ENCODE results near the gene C7orf25.
"Not testable (repeated sequence)": the region's sequence is repeated elsewhere in the genome, so short reads cannot be mapped to it uniquely, and the experiment has no call there.

Gene C7orf25

GRCh38 chr7:42930889-42931288, 19.0 kb upstream of the C7orf25 start:
- in situ Hi-C loops (cut with MboI; ENCODE audit: low sequenced_read_pairs), result no loop called here

DNA sequence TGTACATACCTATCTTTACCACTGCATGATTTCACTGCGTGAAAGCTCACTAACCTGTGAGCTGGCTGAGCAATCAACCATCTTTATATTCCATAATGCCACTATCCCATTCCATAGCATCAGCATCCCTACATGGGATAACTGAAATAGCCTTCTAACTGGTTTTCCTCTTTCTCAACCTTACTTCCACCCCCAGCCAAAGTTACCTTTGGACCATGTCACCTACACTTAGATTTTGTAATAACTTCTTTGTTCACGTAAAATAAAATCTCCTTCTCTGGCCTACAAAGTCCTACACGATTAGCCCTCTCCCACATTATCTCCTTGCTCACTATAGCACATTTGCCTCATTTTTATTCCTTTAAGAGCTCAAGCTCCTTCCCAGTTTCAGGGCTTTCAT, 17.6 kb upstream of the C7orf25 start:
- in situ Hi-C loops (cut with MboI; ENCODE audit: low sequenced_read_pairs), result no loop called here

DNA sequence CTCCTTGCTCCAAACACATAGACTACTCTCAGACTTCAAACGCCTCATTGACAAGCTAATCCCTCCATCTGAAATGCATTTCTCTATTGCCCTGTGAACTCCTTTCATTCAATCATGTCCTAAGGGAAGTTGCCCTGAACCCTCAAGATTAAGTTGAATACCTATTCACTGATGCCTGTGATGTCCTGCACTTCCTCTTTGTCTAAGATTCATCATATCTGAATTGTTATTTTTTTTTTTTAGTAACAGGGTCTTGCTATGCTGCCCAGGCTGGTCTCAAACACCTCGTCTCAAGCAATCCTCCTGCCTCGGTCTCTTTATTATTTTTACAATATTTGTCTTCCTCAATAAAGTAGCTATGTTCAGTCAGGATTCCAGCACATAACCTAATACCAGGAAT, 16.9 kb upstream of the C7orf25 start:
- in situ Hi-C loops (cut with MboI; ENCODE audit: low sequenced_read_pairs), result no loop called here

DNA sequence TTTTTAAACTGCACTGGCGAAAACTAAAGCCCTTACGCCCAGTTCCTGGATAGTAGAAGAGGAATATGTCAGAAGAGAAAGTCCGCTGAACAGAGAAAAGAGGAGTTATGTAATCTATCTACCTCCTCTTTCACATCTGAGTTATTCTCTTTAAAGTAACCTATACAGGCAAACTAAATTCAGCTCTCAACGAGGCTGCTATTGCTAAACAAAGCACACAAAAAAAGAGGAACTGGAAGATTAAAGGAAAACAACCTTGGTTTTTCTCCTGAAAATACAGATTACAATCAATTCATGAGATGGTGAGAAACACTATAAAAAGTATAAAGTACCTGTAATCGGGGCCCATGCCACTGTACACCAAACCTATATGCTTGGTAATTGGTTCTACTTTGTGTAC, 14.3 kb upstream of the C7orf25 start:
- in situ Hi-C loops (cut with MboI; ENCODE audit: low sequenced_read_pairs), result no loop called here

DNA sequence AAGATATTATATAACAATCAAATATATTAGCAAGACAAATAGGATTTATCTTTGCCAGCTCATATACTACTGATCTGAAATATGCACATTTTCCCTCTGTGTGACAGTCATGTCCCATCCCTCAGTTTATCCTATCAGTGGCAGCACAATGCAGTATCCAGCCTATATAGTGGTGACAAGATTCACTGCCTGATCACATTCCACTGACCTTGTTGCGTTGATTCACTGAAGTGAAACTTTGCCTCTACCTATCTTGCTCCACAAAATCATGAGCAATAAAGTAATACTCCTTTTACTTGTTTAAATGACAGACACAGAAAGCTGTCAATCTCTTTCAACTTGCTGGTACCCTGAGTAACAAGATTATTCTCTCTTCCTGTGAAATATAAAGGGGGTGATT, 13.8 kb upstream of the C7orf25 start:
- in situ Hi-C loops (cut with MboI; ENCODE audit: low sequenced_read_pairs), result no loop called here

DNA sequence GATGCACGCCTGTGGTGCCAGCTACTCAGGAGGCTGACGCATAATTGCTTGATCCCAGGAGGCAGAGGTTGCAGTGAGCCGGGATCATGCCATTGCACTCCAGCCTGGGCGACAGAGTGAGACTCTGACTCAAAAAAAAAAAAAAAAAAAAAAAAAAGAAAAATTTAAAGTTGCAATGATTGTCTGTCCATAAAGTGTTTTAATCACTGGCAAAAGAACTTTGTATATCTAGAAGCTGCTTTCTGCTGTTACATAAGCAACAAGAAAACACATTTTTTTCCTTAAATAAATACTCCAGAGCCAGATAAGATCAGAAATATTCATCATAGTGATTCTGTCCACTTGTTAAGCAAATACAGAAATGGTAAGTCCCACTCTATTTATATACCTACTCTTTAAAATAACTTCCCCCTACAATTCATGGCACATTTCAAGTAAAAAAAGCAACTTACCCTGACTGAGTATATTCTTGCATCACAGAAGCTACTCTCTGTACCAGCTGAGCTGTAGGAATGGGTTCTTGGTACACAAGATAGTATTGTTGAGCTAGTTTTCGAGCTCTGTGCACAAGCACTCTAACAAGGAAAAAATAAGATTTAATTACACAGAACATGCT, 12.5 kb upstream of the C7orf25 start:
- in situ Hi-C loops (cut with MboI; ENCODE audit: low sequenced_read_pairs), result no loop called here

GRCh38 chr7:42922017-42922753, 10.3 kb upstream of the C7orf25 start:
- in situ Hi-C loops (cut with MboI; ENCODE audit: low sequenced_read_pairs), result no loop called here

GRCh38 chr7:42915356-42915755, 3.5 kb upstream of the C7orf25 start:
- in situ Hi-C loops (cut with MboI; ENCODE audit: low sequenced_read_pairs), result no loop called here

GRCh38 chr7:42914421-42915045, 2.7 kb upstream of the C7orf25 start:
- in situ Hi-C loops (cut with MboI; ENCODE audit: low sequenced_read_pairs), result no loop called here

DNA sequence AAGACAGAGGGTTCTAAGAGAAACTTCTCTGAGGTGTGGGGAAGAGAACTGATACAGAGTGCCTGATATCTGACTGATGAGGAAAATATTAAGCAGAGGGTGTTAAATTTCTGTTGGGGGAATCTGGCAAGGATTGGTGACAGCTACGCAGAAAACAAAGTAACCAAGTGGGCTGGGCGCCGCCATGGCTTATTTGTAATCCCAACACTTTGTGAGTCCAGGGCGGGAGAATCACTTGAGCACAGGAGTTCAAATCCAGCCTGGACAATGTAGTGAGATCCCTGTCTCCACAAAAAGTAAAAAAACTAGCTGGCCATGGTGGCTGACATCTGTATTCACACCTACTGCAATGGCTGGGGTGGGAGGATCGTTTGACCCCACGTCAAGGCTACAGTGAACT, 2.1 kb upstream of the C7orf25 start:
- in situ Hi-C loops (cut with MboI; ENCODE audit: low sequenced_read_pairs), result no loop called here

GRCh38 chr7:42913591-42913990, 1.7 kb upstream of the C7orf25 start:
- in situ Hi-C loops (cut with MboI; ENCODE audit: low sequenced_read_pairs), result no loop called here

GRCh38 chr7:42910306-42910705, 1.6 kb downstream of the C7orf25 start:
- in situ Hi-C loops (cut with MboI; ENCODE audit: low sequenced_read_pairs), result no loop called here

- in situ Hi-C loops (cut with MboI; ENCODE audit: low sequenced_read_pairs), result no loop called here
Measured at GRCh38 chr7:42907316-42907715, 4.6 kb downstream of the C7orf25 start.

DNA sequence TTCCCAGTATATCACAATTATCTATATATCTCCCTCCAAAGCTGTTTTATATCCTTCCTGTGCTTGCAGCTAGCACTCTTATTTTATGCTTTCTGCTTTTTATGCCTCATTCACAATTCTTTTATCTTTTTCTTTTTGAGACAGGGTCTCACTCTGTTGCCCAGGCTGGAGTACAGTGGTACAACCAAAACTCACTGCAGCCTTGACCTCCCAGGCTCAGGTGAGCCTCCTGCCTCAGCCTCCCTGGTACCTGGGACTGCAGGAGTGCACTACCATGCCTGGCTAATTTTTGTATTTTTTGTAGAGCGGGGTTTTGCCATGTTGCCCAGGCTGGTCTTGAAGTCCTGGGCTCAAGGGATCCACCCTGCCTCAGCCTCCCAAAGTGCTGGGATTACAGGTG, 5.7 kb downstream of the C7orf25 start:
- in situ Hi-C loops (cut with MboI; ENCODE audit: low sequenced_read_pairs), result no loop called here

GRCh38 chr7:42902331-42902730, 9.5 kb downstream of the C7orf25 start:
- in situ Hi-C loops (cut with MboI; ENCODE audit: low sequenced_read_pairs), result no loop called here

DNA sequence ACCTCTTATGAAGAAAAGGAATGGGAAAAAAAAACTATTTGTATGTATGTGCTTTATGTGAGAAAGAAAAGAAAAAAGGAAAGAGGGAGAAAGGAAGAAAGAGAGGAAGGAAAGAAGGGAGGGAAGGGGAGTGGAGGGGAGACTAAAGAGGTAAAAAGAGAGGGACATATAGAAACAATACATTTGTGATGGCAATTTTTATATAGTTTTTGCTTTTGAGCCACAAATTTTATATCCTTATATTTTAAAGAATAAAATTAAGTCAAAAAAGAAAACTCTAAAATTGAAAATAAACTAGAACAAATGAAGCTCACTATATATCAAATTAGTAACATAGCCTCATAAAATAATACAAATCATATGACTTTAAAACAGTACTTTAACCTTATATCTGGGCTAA, 11.0 kb downstream of the C7orf25 start:
- in situ Hi-C loops (cut with MboI; ENCODE audit: low sequenced_read_pairs), result no loop called here

DNA sequence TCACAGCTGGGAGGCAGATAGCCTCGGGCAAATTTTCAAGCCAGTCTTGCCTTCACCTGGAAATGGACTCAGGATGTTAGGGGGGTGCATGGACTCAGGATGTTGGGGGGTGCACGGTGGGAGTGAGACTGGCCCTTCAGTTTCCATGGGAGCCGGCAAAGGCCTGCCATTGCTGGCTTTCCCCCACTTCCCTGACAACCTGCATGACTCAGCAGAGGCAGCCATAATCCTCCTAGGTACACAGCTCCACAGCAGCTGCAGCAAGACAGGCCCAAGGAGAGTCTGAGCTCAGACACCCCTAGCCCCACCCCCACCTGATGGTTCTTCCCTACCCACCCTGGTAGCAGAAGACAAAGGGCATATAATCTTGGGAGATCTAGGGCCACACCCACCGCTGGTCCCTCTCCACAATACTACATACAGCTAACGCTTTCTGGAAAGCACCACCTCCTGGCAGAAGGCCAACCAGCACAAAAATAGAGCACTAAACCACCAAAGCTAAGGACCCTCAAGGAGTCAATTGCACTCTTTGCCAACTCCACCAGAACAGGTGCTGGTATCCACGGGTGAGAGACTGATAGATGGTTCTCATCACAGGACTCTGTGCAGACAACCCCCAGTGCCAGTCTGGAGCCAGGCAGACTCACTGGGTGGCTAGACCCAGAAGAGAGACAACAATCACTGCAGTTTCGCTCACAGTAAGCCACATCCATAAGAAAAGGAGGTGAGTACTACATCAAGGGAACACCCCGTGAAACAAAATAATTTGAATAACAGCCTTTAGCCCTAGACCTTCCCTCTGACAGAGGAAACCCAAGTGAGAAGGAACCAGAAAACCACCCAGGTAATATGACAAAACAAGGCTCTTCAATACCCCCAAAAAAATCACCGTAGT, 18.3 kb downstream of the C7orf25 start:
- in situ Hi-C loops (cut with MboI; ENCODE audit: low sequenced_read_pairs), result no loop called here

DNA sequence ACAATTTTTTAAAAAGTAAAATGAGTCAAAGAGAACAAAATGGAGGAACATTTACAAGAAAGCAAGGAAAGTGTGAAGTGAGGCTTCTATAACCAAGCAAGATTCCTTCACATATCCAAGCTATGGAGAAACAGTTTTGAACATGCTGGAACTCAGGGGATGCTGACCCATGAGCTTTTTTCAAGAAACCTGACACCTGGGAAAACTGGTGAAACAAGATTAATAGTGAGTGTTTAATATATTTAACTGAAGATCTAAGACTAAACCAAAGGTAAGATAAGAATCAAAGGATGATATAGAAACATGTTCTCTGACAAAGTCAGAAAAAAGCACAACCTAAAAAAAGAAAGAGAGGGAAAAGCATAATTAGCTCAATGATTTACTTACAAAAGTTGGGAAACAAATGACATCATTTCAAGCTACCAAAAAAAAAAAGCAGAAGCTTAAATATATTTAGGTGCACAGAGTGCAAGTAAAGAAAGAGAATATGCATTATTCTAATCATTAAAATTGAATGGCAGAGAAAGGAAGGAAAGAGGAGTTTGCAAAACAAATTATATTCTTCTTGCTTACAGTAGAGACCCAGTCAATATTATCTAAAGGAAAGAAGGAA, 24.9 kb downstream of the C7orf25 start:
- in situ Hi-C loops (cut with MboI; ENCODE audit: low sequenced_read_pairs), result no loop called here

DNA sequence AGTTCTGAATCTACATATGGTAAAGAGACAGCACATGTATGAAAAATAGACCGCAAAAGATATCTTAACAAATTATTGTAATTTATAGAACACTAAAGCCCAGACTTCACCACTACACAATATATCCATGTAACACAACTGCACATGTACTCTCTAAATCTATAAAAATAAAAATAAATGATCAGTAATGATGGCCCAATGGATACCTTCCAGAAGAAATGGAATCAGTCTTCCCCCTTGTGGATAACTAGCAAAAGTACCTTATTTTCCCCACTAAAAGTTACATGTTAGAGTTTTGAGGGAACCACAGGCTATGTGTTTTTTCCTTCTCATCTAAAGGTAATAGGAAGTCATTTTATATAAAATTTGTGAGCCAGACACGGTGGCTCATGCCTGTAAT, 25.7 kb downstream of the C7orf25 start:
- in situ Hi-C loops (cut with MboI; ENCODE audit: low sequenced_read_pairs), result no loop called here

DNA sequence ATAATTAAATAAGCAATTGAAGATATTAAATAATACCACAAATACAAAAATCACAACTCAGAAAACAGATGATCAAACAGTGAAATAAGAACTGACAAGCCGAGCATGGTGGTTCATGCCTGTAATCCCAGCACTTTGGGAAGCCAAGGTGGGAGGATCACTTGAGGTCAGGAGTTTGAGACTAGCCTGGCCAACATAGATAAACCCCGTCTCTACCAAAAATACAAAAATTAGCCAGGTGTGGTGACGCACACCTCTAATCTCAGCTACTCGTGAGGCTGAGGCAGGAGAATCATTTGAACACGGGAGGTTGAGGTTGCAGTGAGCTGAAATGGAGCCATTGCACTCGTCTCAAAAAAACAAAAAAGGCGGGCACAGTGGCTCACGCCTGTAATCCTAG, 26.7 kb downstream of the C7orf25 start:
- in situ Hi-C loops (cut with MboI; ENCODE audit: low sequenced_read_pairs), result not testable (repeated sequence)

- in situ Hi-C loops (cut with MboI; ENCODE audit: low sequenced_read_pairs), result no loop called here
Measured at GRCh38 chr7:42883950-42884349, 27.9 kb downstream of the C7orf25 start.

Data from HL-60/S4 treated with retinoic acid at 250 ng/mL for 4 days and 3 days (cell line).